GM18907 (cell line): ENCODE measurements around the gene LMX1A.
A peak's percentile ranks its signal among the peaks of the same experiment; 100 is the strongest.

ENCODE experiments used
- ATAC-seq: cut with Tn5 transposase; IDR thresholded peaks from one replicate; pipeline ENCODE4 v1.9.1; 2021; ENCODE audit warnings: mild to moderate bottlenecking, moderate library complexity; ENCODE audit not compliant: unreplicated experiment

The LMX1A gene

DNA sequence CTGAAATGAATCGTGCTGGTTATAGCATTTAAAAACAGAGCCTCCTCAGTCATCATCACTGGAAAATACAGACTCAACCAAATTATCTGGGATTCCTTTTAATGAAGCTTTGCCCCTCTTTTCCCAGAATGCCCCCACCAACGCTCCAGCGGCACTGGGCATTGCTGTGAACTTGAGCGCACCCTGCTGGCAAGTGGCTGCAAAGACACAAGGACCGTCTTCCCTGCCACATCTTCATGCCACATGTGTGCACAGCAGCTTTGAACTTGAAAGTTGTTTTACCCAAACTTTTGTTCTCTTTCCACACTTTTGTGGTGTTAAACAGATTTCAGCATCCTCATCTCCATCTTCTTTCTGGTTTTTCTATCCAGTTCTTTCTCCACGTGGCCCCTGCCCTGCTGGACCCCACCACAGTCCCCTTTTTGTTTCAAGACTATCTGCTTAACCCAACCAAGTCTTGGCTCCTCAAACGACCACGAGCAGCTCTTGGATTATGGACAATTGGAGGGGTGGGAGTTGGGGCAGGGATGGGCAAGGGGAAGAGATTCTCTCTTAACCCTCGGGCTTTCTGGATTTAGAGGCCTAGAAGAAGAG, 12.8 kb upstream of the LMX1A start:
- peak; percentile 82 for ATAC-seq

DNA sequence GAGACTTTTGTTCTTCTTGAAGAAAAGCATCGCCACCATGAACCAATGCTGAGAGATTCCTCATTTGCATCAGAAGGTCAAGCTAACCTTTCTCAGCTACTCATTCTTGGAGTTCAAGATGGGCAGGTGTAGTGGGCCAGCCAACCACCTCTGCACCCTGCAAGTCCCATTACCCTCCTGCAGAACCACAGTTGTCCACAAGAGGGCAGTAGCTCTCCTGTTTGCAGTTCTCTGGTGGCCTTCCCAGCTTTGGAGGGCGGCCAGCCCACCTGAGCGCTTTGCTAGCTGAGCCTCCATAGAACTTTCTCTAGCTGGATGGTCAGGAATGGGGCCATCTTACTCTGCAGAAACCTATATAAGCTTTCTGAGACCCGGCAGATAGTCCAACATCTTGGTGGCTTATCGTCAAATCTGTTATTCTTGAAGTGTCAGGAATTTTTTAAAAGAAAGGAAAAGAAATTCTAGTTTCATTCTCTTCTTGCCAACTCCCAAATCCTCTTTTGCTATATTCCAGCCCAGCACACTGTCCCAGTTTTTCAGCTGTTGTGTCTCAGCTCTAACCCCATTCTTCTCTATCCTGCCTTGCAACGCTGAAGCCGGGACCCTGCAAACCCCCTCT, 11.0 kb upstream of the LMX1A start:
- peak; percentile 73 for ATAC-seq

GRCh38 chr1:165365341-165365740, 8.8 kb upstream of the LMX1A start:
- ATAC-seq: no peak

GRCh38 chr1:165364568-165365133, 8.1 kb upstream of the LMX1A start:
- no peak for ATAC-seq

DNA sequence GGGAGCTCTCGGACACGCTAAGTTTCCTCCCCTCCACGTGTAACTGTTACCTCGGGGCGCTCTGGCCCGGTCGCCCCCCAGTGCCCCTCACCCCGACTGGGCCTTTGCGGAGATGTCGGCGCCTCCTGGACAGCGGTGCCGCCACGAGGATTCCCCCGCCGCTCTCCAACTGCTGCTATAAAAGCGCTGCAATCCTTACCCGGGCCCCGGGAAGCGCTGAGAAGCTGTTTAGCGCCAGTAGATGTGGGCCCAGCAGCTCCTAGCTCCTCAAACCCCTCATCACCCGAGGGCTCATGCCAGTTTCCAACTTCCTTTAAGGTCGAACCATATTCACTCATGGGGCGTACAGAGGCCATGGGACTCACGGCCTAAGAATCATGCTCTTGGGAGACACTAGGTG, 361 bp upstream of the LMX1A start:
- ATAC-seq: no peak

DNA sequence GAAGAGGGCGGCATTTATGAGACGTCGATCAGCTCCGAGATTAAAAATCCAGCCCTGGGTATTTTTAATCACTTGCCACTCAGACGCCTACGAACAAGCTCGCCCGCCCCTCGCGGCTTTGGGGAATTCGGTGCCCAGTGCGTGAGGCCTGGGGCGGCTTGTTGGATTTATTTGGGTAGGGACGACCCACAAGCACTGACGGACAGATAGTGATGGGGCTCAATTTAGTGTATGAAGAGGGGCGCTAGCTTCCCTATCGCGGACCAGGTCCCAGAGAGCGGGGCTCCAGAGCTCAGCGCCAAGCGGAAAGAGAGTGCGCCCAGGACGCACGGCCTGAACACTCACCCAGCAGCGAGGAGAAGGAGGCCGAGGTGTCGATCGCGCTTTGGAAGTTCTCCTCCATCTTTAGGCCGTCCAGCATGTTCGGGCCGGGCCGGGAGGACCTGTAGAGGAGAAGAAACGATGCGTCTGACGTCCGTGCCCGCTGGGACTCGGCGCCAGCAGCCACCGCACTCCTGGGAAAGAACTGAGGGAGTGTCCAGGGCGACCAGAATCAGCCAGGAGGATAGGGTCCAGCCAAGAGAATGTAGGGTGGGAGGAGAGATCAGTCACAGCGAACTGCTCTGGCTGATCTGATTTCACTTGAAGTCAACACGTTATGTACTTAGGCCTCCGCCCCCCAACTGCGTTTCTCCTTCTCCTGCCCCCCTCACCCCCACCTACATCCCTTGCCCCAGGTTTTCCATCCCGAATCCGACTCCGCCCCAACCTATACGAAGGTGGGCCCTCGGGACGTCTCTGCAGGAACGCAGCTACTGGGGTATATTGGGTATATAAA, 1.2 kb downstream of the LMX1A start:
- ATAC-seq: no peak

DNA sequence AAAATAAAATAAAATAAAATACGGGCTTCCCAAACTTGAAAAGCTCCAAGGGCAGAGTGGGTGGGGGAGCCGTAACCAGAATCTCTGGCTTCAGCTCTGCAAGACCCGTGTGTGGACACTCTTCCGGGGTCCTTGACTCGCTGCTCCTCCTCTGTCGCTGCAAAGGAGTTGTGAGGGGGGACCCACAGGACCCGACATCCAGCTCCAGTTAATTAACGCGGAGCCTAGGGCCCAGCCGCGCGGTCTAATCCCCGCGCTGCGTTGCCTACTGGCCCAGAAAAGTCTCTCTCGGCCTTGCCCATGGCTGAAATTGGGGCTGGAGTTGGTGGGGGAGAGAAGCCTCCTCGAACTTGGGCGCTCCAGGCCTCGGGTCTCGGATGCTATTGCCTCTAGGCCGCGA, 1.8 kb downstream of the LMX1A start:
- ATAC-seq: no peak

- no peak for ATAC-seq
Observed at GRCh38 chr1:165353731-165354671, 2.5 kb downstream of the LMX1A start.

DNA sequence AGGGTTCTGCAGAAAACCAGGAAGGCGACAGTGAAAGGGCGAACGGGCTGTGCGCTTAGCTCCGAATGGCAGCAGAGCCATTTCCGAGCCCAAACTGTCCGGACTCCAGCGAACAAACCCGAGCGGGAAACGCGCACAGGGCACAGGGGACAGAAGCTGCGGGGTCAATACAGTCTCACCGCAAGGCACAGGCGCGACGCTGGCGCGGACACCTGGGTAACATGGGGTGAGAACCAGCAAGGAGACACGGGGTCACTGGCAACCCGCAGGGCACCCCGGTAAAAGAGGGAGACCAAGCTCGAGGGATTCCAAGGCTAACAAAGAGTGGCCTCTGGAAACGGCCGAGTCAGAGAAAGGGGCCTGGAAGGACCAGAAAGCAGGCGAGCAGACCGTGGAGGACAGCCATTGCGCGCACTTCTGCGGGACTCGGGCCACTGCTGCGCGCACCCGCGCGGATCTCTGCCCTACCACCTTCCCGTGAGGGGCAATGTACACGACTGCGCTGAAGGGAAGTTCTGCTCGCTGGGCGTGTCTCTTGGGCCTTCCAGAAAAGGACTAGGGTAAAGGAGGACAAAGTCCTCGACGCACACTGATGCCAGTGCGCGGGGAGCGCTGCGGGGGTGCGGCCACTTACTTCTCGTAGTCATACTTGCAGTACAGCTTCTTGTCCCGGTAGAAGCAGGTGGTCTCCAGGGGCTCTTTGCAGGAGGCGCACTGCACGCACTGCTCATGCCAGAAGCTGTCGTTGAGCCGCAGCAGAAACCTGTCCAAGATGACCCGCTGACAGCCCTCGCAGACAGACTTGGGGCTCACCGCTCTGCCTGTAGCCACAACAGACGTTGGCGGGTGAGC, 3.8 kb downstream of the LMX1A start:
- no peak for ATAC-seq

GRCh38 chr1:165351863-165352441, 4.6 kb downstream of the LMX1A start:
- ATAC-seq: no peak

GRCh38 chr1:165350840-165351239, 5.7 kb downstream of the LMX1A start:
- ATAC-seq: no peak

DNA sequence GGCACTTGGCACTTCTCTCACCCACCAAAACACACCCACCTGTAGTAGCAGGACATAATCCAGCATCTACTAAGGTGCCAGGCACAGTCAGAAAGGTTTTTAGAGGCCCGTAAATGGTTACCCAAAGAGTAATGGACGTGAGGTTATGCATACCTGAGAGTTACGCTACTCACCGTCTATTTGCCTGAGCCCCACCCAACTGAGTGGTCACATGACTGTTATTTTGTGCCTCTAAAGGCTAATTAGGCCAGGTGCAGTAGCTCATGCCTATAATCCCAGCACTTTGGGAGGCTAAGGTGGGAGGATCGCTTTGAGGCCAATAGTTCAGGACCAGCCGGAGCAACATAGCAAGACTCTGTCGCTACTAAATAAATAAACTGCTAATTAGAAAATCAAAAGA, 11.0 kb downstream of the LMX1A start:
- ATAC-seq: no peak

DNA sequence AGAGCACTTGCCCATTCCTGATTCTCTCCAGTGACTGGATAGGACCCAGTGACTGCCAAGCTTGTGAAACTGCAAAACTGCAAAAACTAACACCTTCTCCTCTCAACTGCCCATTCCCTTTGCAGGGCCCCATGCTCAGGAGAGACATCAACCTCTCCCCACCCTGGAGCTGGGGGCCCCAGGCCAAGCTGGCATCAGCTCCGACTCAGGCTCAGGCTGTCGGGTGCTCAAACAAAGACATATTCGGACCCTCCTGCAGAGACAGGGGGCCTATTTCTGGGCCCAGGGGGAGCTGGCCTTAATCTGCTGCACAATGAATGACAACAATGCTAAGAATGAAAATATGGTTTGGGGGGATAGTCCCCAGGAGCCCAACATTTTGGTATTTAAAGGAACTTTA, 11.8 kb downstream of the LMX1A start:
- no peak for ATAC-seq

- no peak for ATAC-seq
Observed at GRCh38 chr1:165344198-165344597, 12.3 kb downstream of the LMX1A start.

DNA sequence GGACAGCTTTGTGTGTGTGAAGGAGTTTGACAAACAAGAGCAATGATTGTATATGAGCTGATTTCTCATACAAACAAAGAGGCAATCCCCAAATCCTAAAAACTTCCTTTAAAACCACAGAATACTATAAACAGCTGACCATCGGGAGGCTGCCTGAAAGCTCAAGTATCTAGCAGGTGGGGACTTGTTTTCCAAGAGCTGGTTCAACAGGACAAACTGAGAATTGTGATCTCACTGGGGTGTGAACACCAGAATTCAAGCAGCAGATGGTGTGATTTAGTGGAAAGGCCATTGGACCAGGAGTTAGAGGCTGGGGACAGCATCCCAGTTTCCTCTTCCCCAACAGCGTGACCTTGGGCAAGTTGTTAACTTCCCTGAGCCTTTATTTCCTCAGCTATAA, 13.9 kb downstream of the LMX1A start:
- no peak for ATAC-seq

DNA sequence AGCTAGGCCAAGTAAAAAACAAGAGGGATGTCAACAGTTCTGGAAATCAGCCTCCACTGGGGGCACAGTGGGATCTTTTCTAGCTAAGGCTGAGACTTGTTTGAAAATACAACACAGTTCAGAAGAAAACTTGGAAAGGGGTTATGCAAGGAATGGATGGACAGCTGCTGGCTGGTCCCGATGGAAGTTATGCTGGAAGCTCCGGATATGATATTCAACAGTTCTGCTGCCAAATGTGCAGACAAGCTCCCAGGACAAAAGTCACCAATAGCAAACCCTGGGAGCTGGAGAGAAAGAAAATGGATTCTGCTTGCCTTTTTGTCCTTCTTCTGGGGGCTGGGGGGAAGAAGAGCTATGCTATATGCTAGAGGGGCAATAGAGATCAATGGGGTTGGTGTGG, 14.3 kb downstream of the LMX1A start:
- ATAC-seq: no peak

- ATAC-seq: no peak
Observed at GRCh38 chr1:165339164-165339563, 17.4 kb downstream of the LMX1A start.

GRCh38 chr1:165330483-165330882, 26.0 kb downstream of the LMX1A start:
- ATAC-seq: no peak

DNA sequence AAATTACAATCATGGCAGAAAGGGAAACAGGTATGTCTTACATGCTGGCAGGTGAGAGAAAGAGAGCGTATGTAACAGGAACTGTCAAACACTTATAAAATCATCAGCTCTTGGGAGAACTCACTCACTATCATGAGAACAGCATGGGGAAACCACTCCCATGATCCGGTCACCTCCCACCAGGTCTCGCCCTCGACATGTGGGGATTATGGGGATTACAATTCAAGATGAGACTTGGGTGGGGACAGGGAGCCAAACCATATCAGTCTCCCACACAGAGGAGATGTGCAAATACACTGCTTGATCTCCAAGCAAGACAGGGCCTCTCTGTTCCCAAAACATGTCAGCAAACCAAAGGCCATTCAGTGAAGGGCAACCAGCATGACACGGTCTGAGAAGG, 27.4 kb downstream of the LMX1A start:
- no peak for ATAC-seq

DNA sequence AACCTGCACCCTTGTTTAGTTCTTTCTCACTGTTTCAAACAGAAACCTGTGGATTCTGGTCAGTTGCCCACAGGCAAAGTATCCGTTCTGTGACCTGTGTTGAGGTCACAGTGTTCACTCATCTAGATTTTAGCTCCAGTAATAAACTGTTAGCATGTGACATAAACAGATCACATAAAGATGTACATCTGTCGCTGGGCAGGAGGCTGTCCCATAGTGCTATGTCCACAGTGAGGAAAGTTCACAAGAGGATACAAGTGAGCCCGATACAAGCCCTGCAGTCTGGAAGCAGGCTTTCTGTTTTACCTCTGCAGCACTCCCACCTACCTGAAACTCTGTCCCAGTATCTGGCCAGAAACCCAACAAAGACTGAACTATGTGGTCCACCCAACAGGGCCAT, 28.4 kb downstream of the LMX1A start:
- ATAC-seq: no peak
